Right renal pelvis (tissue), 4 donors: ENCODE data around the gene GNMT. TPM values are rescaled to one million over a fixed set of nuclear protein-coding genes. Genes with fewer than 3 reads are reported as not detected.

Experiments
- DNase-seq, 4 donors: peaks; one replicate each; pipeline ENCODE4 v3.0.0-alpha.2; 2013; ENCODE audit warnings: low read depth in 4 of 4, low spot score in 3 of 4, missing footprints in 1 of 4
- polyA plus RNA-seq, 4 donors: library from polyadenylated mRNA; unstranded; fragments of 120-200 nt; gene quantifications; one replicate each; pipeline ENCODE4 v1.2.1, GENCODE V29; 2013; ENCODE audit not compliant: insufficient read length in 4 of 4

Gene GNMT
- 1 to 10 TPM in 2 of 4 donors, under 1 TPM in 2; 0.72 to 1.1 (median 0.95) TPM for polyA plus RNA-seq

GRCh38 chr6:42960243-42961019 lies at the start of gene GNMT:
TSS of gene GNMT (plus strand) at chr6:42960754. CDS start at chr6:42960768, 14 bp downstream.
- DNase-seq, result peak in 1 of 4 donors; percentile 38

GRCh38 chr6:42911171-42912021 lies 49.2 kb upstream of the GNMT start:
- DNase-seq, result no peak

GRCh38 chr6:42914546-42914945 lies 46.0 kb upstream of the GNMT start:
- DNase-seq, result no peak

GRCh38 chr6:42915732-42916131 lies 44.8 kb upstream of the GNMT start, which contains the start of gene PTCRA:
TSS of gene PTCRA (plus strand) at chr6:42916053. CDS start at chr6:42916070, 17 bp downstream.
- DNase-seq, result no peak

GRCh38 chr6:42916288-42916687 lies 44.3 kb upstream of the GNMT start:
- DNase-seq, result no peak

- DNase-seq, result no peak
These were observed 38.8 kb upstream of the GNMT start for GRCh38 chr6:42921801-42922200.

- no peak for DNase-seq
These were observed 36.9 kb upstream of the GNMT start for GRCh38 chr6:42923666-42924065.

- DNase-seq, result no peak
These were observed 35.2 kb upstream of the GNMT start for GRCh38 chr6:42925248-42925857.

- DNase-seq, result peak; percentile 84 to 91 (median 88)
These were observed 31.4 kb upstream of the GNMT start, which contains the start of gene CNPY3 for GRCh38 chr6:42928986-42929820. TSS of gene CNPY3 (plus strand) at chr6:42929480. CDS start at chr6:42929571, 91 bp downstream.

GRCh38 chr6:42929821-42930360 lies 30.7 kb upstream of the GNMT start:
- DNase-seq, result peak in 2 of 4 donors; percentile 52 to 54

GRCh38 chr6:42932412-42932811 lies 28.1 kb upstream of the GNMT start:
- no peak for DNase-seq

GRCh38 chr6:42933205-42933604 lies 27.3 kb upstream of the GNMT start:
- no peak for DNase-seq

GRCh38 chr6:42935322-42935721 lies 25.2 kb upstream of the GNMT start:
- no peak for DNase-seq

GRCh38 chr6:42936398-42936797 lies 24.2 kb upstream of the GNMT start:
- DNase-seq, result no peak

GRCh38 chr6:42937548-42938427 lies 22.8 kb upstream of the GNMT start:
- DNase-seq, result no peak

- no peak for DNase-seq
These were observed 22.1 kb upstream of the GNMT start for GRCh38 chr6:42938428-42938796.

GRCh38 chr6:42938987-42939809 lies 21.4 kb upstream of the GNMT start:
- no peak for DNase-seq

- DNase-seq, result no peak
These were observed 20.8 kb upstream of the GNMT start for GRCh38 chr6:42939810-42940167.
